Lung (tissue), 12 donors: ENCODE measurements around the gene CHPF2. TPM values are rescaled to one million over a fixed set of nuclear protein-coding genes. Genes with fewer than 3 reads are reported as not detected.

Experiments
- ATAC-seq: fragments of 200-7000 bp; cut with Tn5 transposase; one replicate; pipeline ENCODE4 v1.9.1; 2020; ENCODE audit warnings: moderate number of reproducible peaks; ENCODE audit not compliant: insufficient read depth, low FRiP score
- DNase-seq, 3 donors: peaks; one replicate each; pipeline ENCODE4 v3.0.0-alpha.2; 2013 to 2017
- H3K27ac ChIP-seq, 2 donors: one replicate each; pipeline ENCODE4 v1.5.1; 2013; ENCODE audit warnings: mild to moderate bottlenecking in 2 of 2, moderate library complexity in 2 of 2, control low read depth in 1 of 2, inconsistent platforms in 1 of 2, low read depth in 1 of 2, low read length in 1 of 2
- H3K27me3 ChIP-seq, 3 donors: one replicate each; pipeline ENCODE4 v1.5.1; 2013; ENCODE audit warnings: low read length in 2 of 3; ENCODE audit not compliant: control insufficient read depth in 3 of 3, insufficient read depth in 3 of 3
- H3K36me3 ChIP-seq, 4 donors: one replicate each; pipeline ENCODE4 v1.5.1; 2013; ENCODE audit warnings: low read length in 4 of 4, mild to moderate bottlenecking in 1 of 4, moderate library complexity in 1 of 4; ENCODE audit not compliant: control insufficient read depth in 4 of 4, insufficient read depth in 4 of 4
- H3K4me1 ChIP-seq, 5 donors: one replicate each; pipeline ENCODE4 v1.5.1; 2013; ENCODE audit warnings: low read length in 5 of 5, mild to moderate bottlenecking in 2 of 5, moderate library complexity in 1 of 5; ENCODE audit not compliant: control insufficient read depth in 5 of 5, insufficient read depth in 5 of 5
- H3K4me3 ChIP-seq: one replicate; pipeline ENCODE4 v1.5.1; 2013; ENCODE audit warnings: mild to moderate bottlenecking, control low read depth, moderate library complexity
- H3K9ac ChIP-seq, 2 donors: one replicate each; pipeline ENCODE4 v1.5.1; 2013; ENCODE audit warnings: low read length in 2 of 2, control low read depth in 1 of 2; ENCODE audit not compliant: insufficient read depth in 1 of 2
- H3K9me3 ChIP-seq, 4 donors: one replicate each; pipeline ENCODE4 v1.5.1; 2013; ENCODE audit warnings: low read length in 3 of 4, mild to moderate bottlenecking in 1 of 4, moderate library complexity in 1 of 4; ENCODE audit not compliant: control insufficient read depth in 4 of 4, insufficient read depth in 3 of 4
- CTCF ChIP-seq: IDR thresholded peaks from 2 replicates; pipeline ENCODE4 v1.5.1; 2012; ENCODE audit warnings: mild to moderate bottlenecking; ENCODE audit errors: control extremely low read depth, extremely low read depth
- WGBS, 2 donors: extraction: QIAGEN DNeasy Blood & Tissue Kit; methylation state at CpG; one replicate each; pipeline ENCODE4 v1.1.7; 2013; 5-methylcytosine and 5-hydroxymethylcytosine counted together
- polyA plus RNA-seq, 2 donors: library from polyadenylated mRNA; stranded (reverse); fragments of 200-250 nt; gene quantifications; one replicate each; pipeline ENCODE4 v1.2.1, GENCODE V29; 2013
- total RNA-seq, 2 donors: library from RNA; depleted of rRNA in 1 of 2; stranded (reverse); fragments of >200 nt in 1 of 2; gene quantifications; one replicate each; pipeline ENCODE4 v1.2.1, GENCODE V29; 2014 to 2021
- donor health status: control.
- donor health status: control.
- donor health status: Bipolar disorder and iron deficiency.
- donor health status: healthy.
- donor health status: DM: yes; HTN: yes; CAD: no.

Gene CHPF2
- total and polyA plus RNA-seq, 4 donors: 23.3 to 54.0 (median 35.0) TPM

- Histone ChIP-seq H3K27ac (no peak overlapping the region), H3K4me3 (no peak overlapping the region), H3K9me3 (no peaks in the 10 kb centered on the region), H3K36me3 (no peaks in the 10 kb centered on the region), H3K9ac (no peak overlapping the region), H3K4me1 (no peaks in the 10 kb centered on the region), H3K27me3 (no peaks in the 10 kb centered on the region)
- no peak for TF ChIP-seq CTCF
- no peak for ATAC-seq
- no peak for DNase-seq
- WGBS, 2 donors: 95 to 96% methylated on average over 23 of the region's 23 CpGs
Observed at GRCh38 chr7:151192002-151192539, 40.2 kb upstream of the CHPF2 start.

GRCh38 chr7:151193203-151193978 lies 38.9 kb upstream of the CHPF2 start:
- WGBS, 2 donors: 91 to 96% methylated on average over 14 of the region's 14 CpGs
- Histone ChIP-seq H3K9me3 (no peaks in the 10 kb centered on the region), H3K36me3 (no peaks in the 10 kb centered on the region), H3K9ac (no peak overlapping the region), H3K4me3 (no peak overlapping the region), H3K27me3 (no peaks in the 10 kb centered on the region), H3K27ac (no peak overlapping the region), H3K4me1 (no peaks in the 10 kb centered on the region)
- ATAC-seq (no peak), DNase-seq (no peak)
- TF ChIP-seq CTCF: no peak

GRCh38 chr7:151194188-151194587 lies 38.1 kb upstream of the CHPF2 start:
- no peak for ATAC-seq
- TF ChIP-seq CTCF: no peak
- no peak for DNase-seq

More at GRCh38 chr7:151194188-151194587, 38.1 kb upstream of the CHPF2 start:
- Histone ChIP-seq H3K27me3 (no peaks in the 10 kb centered on the region), H3K4me3 (no peak overlapping the region), H3K36me3 (no peaks in the 10 kb centered on the region), H3K9me3 (no peaks in the 10 kb centered on the region), H3K4me1 (peaks cover 0 to 7% (median 0%) of the 10 kb centered on the region in 5 donors), H3K27ac (no peak overlapping the region), H3K9ac (no peak overlapping the region)
- WGBS, 2 donors: 67 to 71% methylated on average over 7 of the region's 7 CpGs
